OCI-M1 (cell line): Measurements from ENCODE around the gene DAPK1.

Experiments
- DNase-seq: peaks from one replicate; lab custom pipeline; 2025; lab: John Stamatoyannopoulos, UW

Gene DAPK1

GRCh38 chr9:87517732-87518131 lies 20.1 kb downstream of the DAPK1 start:
- DNase-seq = no peak

GRCh38 chr9:87518702-87519335 lies 21.2 kb downstream of the DAPK1 start:
- DNase-seq = peak; percentile 97

- peak; percentile 63 for DNase-seq
Measured at GRCh38 chr9:87519461-87519860, 21.8 kb downstream of the DAPK1 start.

- no peak for DNase-seq
Measured at GRCh38 chr9:87520172-87520683, 22.6 kb downstream of the DAPK1 start.

GRCh38 chr9:87521834-87522233 lies 24.2 kb downstream of the DAPK1 start:
- DNase-seq = no peak

- no peak for DNase-seq
Measured at GRCh38 chr9:87524061-87524460, 26.4 kb downstream of the DAPK1 start.

GRCh38 chr9:87525546-87526303 lies 28.1 kb downstream of the DAPK1 start:
- DNase-seq = no peak

GRCh38 chr9:87527211-87527916 lies 29.7 kb downstream of the DAPK1 start:
- no peak for DNase-seq

GRCh38 chr9:87528969-87529368 lies 31.3 kb downstream of the DAPK1 start:
- DNase-seq = no peak

GRCh38 chr9:87529671-87530070 lies 32.0 kb downstream of the DAPK1 start:
- DNase-seq = peak; percentile 64

- no peak for DNase-seq
Measured at GRCh38 chr9:87530716-87531115, 33.0 kb downstream of the DAPK1 start.

GRCh38 chr9:87531370-87532295 lies 34.0 kb downstream of the DAPK1 start:
- DNase-seq = no peak

- no peak for DNase-seq
Measured at GRCh38 chr9:87533271-87533670, 35.6 kb downstream of the DAPK1 start.

- no peak for DNase-seq
Measured at GRCh38 chr9:87534036-87534435, 36.4 kb downstream of the DAPK1 start.

GRCh38 chr9:87534957-87535356 lies 37.3 kb downstream of the DAPK1 start:
- DNase-seq = no peak

- peak; percentile 32 for DNase-seq
Measured at GRCh38 chr9:87535817-87536539, 38.3 kb downstream of the DAPK1 start.

- no peak for DNase-seq
Measured at GRCh38 chr9:87537625-87538024, 40.0 kb downstream of the DAPK1 start.

- no peak for DNase-seq
Measured at GRCh38 chr9:87540444-87541105, 42.9 kb downstream of the DAPK1 start.

- DNase-seq = no peak
Measured at GRCh38 chr9:87541663-87542062, 44.0 kb downstream of the DAPK1 start.

- no peak for DNase-seq
Measured at GRCh38 chr9:87542141-87542540, 44.5 kb downstream of the DAPK1 start.

GRCh38 chr9:87543251-87543650 lies 45.6 kb downstream of the DAPK1 start:
- no peak for DNase-seq
